GM23338 (cell line): Measurements from ENCODE around the gene HMGCLL1. TPM values are rescaled to one million over a fixed set of nuclear protein-coding genes. Genes with fewer than 3 reads are reported as not detected.

Experiments
- ATAC-seq: fragments of 200-7000 bp; cut with Tn5 transposase; 3 replicates; pipeline ENCODE4 v1.9.1; 2020
- DNase-seq: peaks from one replicate; pipeline ENCODE4 v3.0.0-alpha.2; 2015; ENCODE audit warnings: low spot score
- H2AFZ ChIP-seq: fragments of 200-600 bp; sonication (generic); 2 replicates; pipeline ENCODE4 v1.8.0; 2016; ENCODE audit warnings: antibody characterized with exemption, mild to moderate bottlenecking, moderate library complexity
- H3F3A ChIP-seq: fragments of 200-600 bp; sonication (generic); replicated peaks from 2 replicates; pipeline ENCODE4 v1.8.0; 2017; ENCODE audit warnings: antibody characterized with exemption, mixed run types, low read depth
- H3K27ac ChIP-seq: fragments of 200-600 bp; sonication (generic); 2 replicates; pipeline ENCODE4 v1.6.1; 2016; ENCODE audit warnings: low read depth
- H3K27me3 ChIP-seq: fragments of 200-600 bp; sonication (generic); 2 replicates; pipeline ENCODE4 v1.8.0; 2016; ENCODE audit warnings: mild to moderate bottlenecking, mixed run types, moderate library complexity; ENCODE audit not compliant: insufficient read depth
- H3K36me3 ChIP-seq: fragments of 200-600 bp; sonication (generic); 2 replicates; pipeline ENCODE4 v1.8.0; 2016; ENCODE audit warnings: mild to moderate bottlenecking; ENCODE audit not compliant: insufficient read depth
- H3K4me1 ChIP-seq: fragments of 200-600 bp; sonication (generic); 2 replicates; pipeline ENCODE4 v1.8.0; 2016; ENCODE audit warnings: mild to moderate bottlenecking, moderate library complexity; ENCODE audit not compliant: insufficient read depth
- H3K4me2 ChIP-seq: fragments of 200-600 bp; sonication (generic); 2 replicates; pipeline ENCODE4 v1.7.1; 2017; ENCODE audit warnings: mixed run types
- H3K4me3 ChIP-seq: fragments of 200-600 bp; sonication (generic); 2 replicates; pipeline ENCODE4 v1.6.1; 2016; ENCODE audit warnings: mixed run types
- H3K79me2 ChIP-seq: fragments of 200-600 bp; sonication (generic); replicated peaks from 2 replicates; pipeline ENCODE4 v1.8.0; 2017; ENCODE audit warnings: mild to moderate bottlenecking; ENCODE audit not compliant: insufficient read depth
- H3K9me2 ChIP-seq: fragments of 200-600 bp; sonication (generic); 2 replicates; pipeline ENCODE4 v1.8.0; 2017; ENCODE audit not compliant: insufficient read depth
- H4K20me1 ChIP-seq: fragments of 200-600 bp; sonication (generic); replicated peaks from 2 replicates; pipeline ENCODE4 v1.8.0; 2017; ENCODE audit warnings: mild to moderate bottlenecking; ENCODE audit not compliant: insufficient read depth
- H3K27ac Mint-ChIP-seq: 2 replicates; pipeline ENCODE4 v1.8.0; 2020; ENCODE audit warnings: inconsistent platforms, mild to moderate bottlenecking, moderate library complexity, mixed read lengths
- H3K27me3 Mint-ChIP-seq: 3 replicates; pipeline ENCODE4 v1.8.0; 2022; ENCODE audit warnings: low read depth, mild to moderate bottlenecking, moderate library complexity, mixed read lengths, inconsistent platforms; ENCODE audit not compliant: insufficient read depth, poor library complexity
- H3K36me3 Mint-ChIP-seq: 3 replicates; pipeline ENCODE4 v1.8.0; 2021; ENCODE audit warnings: low read depth, mild to moderate bottlenecking, inconsistent platforms, moderate library complexity, mixed read lengths
- H3K4me1 Mint-ChIP-seq: 3 replicates; pipeline ENCODE4 v1.8.0; 2020; ENCODE audit warnings: mild to moderate bottlenecking, inconsistent platforms, mixed read lengths
- H3K4me3 Mint-ChIP-seq: 3 replicates; pipeline ENCODE4 v1.8.0; 2021; ENCODE audit warnings: moderate library complexity, mild to moderate bottlenecking, inconsistent platforms, mixed read lengths
- H3K9me3 Mint-ChIP-seq: 3 replicates; pipeline ENCODE4 v1.8.0; 2020; ENCODE audit warnings: moderate library complexity, mild to moderate bottlenecking, inconsistent platforms, mixed read lengths
- ETS1 ChIP-seq: IDR thresholded peaks from 2 replicates; pipeline ENCODE4 v1.6.1; 2016; ENCODE audit warnings: antibody characterized with exemption
- EZH2 ChIP-seq: fragments of 200-600 bp; sonication (generic); IDR thresholded peaks from one replicate; pipeline ENCODE4 v1.8.0; 2017; ENCODE audit warnings: antibody characterized with exemption, mild to moderate bottlenecking, low read depth; ENCODE audit not compliant: unreplicated experiment
- JUNB ChIP-seq: IDR thresholded peaks from one replicate; pipeline ENCODE4 v1.6.1; 2016; ENCODE audit warnings: antibody characterized with exemption; ENCODE audit not compliant: unreplicated experiment
- NANOG ChIP-seq: IDR thresholded peaks from 2 replicates; pipeline ENCODE4 v1.6.1; 2016; ENCODE audit warnings: antibody characterized with exemption, borderline replicate concordance
- REST ChIP-seq: IDR thresholded peaks from one replicate; pipeline ENCODE4 v1.6.1; 2018; ENCODE audit warnings: antibody characterized with exemption; ENCODE audit not compliant: unreplicated experiment
- STAT1 ChIP-seq: IDR thresholded peaks from one replicate; pipeline ENCODE4 v1.6.1; 2016; ENCODE audit warnings: antibody characterized with exemption; ENCODE audit not compliant: unreplicated experiment
- ZNF114 ChIP-seq: fragments of 250-450 bp; sonication (Bioruptor Pico); IDR thresholded peaks from 2 replicates; pipeline ENCODE4 v1.5.0; 2020; ENCODE audit warnings: mild to moderate bottlenecking, moderate library complexity
- ZNF462 ChIP-seq: fragments of 250-450 bp; sonication (Bioruptor Pico); IDR thresholded peaks from 2 replicates; pipeline ENCODE4 v1.5.0; 2020; ENCODE audit warnings: mild to moderate bottlenecking, moderate library complexity
- polyA plus RNA-seq: library from polyadenylated mRNA; unstranded; fragments of >200 nt; fragmentation: Nextera tagmentation; extraction: Ambion mirVana; gene quantifications from 2 replicates; pipeline ENCODE4 v1.2.1, GENCODE V29; 2016
- total RNA-seq: library from RNA; depleted of rRNA; stranded (reverse); fragments of >200 nt; shearing (Covaris generic); gene quantifications from 2 replicates; pipeline ENCODE4 v1.2.3, GENCODE V29; 2014

HMGCLL1 gene
- total and polyA plus RNA-seq, 2 experiments from 2014 or later: 0.24 TPM; not detected in 1

GRCh38 chr6:55604021-55604420 lies 25.0 kb upstream of the HMGCLL1 start (continued):
- TF ChIP-seq ZNF462 (CRISPR knock-in tag) (no peak), STAT1 (no peak), EZH2 (no peak), JUNB (no peak), ZNF114 (no peak), NANOG (no peak), REST (no peak)

- H3K9me3 Mint-ChIP-seq: no peaks in the 10 kb centered on the region
- H3F3A ChIP-seq: no peaks in the 10 kb centered on the region
- H3K27ac ChIP-seq: no peak overlapping the region
- H3K27ac Mint-ChIP-seq: no peak overlapping the region
- no peaks in the 10 kb centered on the region for H3K79me2 ChIP-seq
- H3K27me3 ChIP-seq: no peaks in the 10 kb centered on the region
- H3K36me3 ChIP-seq: no peaks in the 10 kb centered on the region
- H3K4me2 ChIP-seq: no peak overlapping the region
- H3K4me1 Mint-ChIP-seq: no peaks in the 10 kb centered on the region
- no peaks in the 10 kb centered on the region for H3K9me2 ChIP-seq
- DNase-seq (peak; percentile 38), ATAC-seq (peak; percentile 53)
- no peaks in the 10 kb centered on the region for H3K27me3 Mint-ChIP-seq
- H3K36me3 Mint-ChIP-seq: no peaks in the 10 kb centered on the region
- no peak overlapping the region for H3K4me3 Mint-ChIP-seq
- no peaks in the 10 kb centered on the region for H3K4me1 ChIP-seq
- no peak overlapping the region for H2AFZ ChIP-seq
- H4K20me1 ChIP-seq: no peaks in the 10 kb centered on the region
- no peak overlapping the region for H3K4me3 ChIP-seq
- TF ChIP-seq ETS1: no peak
These were observed 22.1 kb upstream of the HMGCLL1 start for GRCh38 chr6:55601120-55601519.
